Measurements from ENCODE around the gene FAH.

- TF ChIP-seq EZH2phosphoT487 (IDR thresholded peaks at IDR 0.05; ENCODE audit: borderline replicate concordance) (no peak), CTCF (conservative IDR thresholded peaks at IDR 0.05; ENCODE audit: low read length) (no peak)
Observed at GRCh38 chr15:80120636-80121035, 32.2 kb upstream of the FAH start.
